ENCODE results near the gene POLR2M.

POLR2M gene

GRCh38 chr15:57692709-57693108 lies 13.8 kb upstream of the POLR2M start:
- no peak for DNase-seq

- DNase-seq: no peak
These were observed 12.2 kb upstream of the POLR2M start for GRCh38 chr15:57694279-57694678.

GRCh38 chr15:57696146-57696545 lies 10.4 kb upstream of the POLR2M start:
- peak; percentile 76 for DNase-seq

- no peak for DNase-seq
These were observed 8.9 kb upstream of the POLR2M start for GRCh38 chr15:57697588-57697987.

GRCh38 chr15:57698243-57698642 lies 8.3 kb upstream of the POLR2M start:
- DNase-seq: no peak

GRCh38 chr15:57698991-57699390 lies 7.5 kb upstream of the POLR2M start:
- DNase-seq: no peak

GRCh38 chr15:57703387-57703786 lies 3.1 kb upstream of the POLR2M start:
- DNase-seq: no peak

GRCh38 chr15:57704441-57704840 lies 2.1 kb upstream of the POLR2M start:
- DNase-seq: no peak

GRCh38 chr15:57705746-57706404 lies 639 bp upstream of the POLR2M start:
- no peak for DNase-seq

GRCh38 chr15:57708047-57708446 lies 1.5 kb downstream of the POLR2M start:
- no peak for DNase-seq

- DNase-seq: no peak
These were observed 11.8 kb downstream of the POLR2M start for GRCh38 chr15:57718309-57718708.

- DNase-seq: no peak
These were observed 14.4 kb downstream of the POLR2M start for GRCh38 chr15:57720867-57721266.

GRCh38 chr15:57726411-57726810 lies 19.9 kb downstream of the POLR2M start:
- DNase-seq: no peak

GRCh38 chr15:57727031-57727430 lies 20.5 kb downstream of the POLR2M start:
- no peak for DNase-seq

GRCh38 chr15:57728436-57728835 lies 21.9 kb downstream of the POLR2M start:
- no peak for DNase-seq

- DNase-seq: no peak
These were observed 24.4 kb downstream of the POLR2M start for GRCh38 chr15:57730876-57731275.

GRCh38 chr15:57731530-57732103 lies 25.1 kb downstream of the POLR2M start:
- DNase-seq: no peak

GRCh38 chr15:57732526-57733331 lies 26.2 kb downstream of the POLR2M start:
- no peak for DNase-seq

- no peak for DNase-seq
These were observed 28.3 kb downstream of the POLR2M start for GRCh38 chr15:57734860-57735259.

- DNase-seq: no peak
These were observed 28.9 kb downstream of the POLR2M start for GRCh38 chr15:57735431-57735830.

GRCh38 chr15:57735891-57736290 lies 29.4 kb downstream of the POLR2M start:
- DNase-seq: no peak

- no peak for DNase-seq
These were observed 30.1 kb downstream of the POLR2M start for GRCh38 chr15:57736591-57736990.

- no peak for DNase-seq
These were observed 32.3 kb downstream of the POLR2M start for GRCh38 chr15:57738734-57739237.

GRCh38 chr15:57740048-57740447 lies 33.5 kb downstream of the POLR2M start:
- DNase-seq: no peak
